PC-9 (cell line): ENCODE data around the gene UGT1A5.

Source experiments
- EZH2 ChIP-seq: fragments of 200-600 bp; sonication (generic); IDR thresholded peaks from 2 replicates; pipeline ENCODE4 v1.8.0; 2017; ENCODE audit warnings: antibody characterized with exemption, low read depth
- TF ChIP-seq, protein P1 (sequence below): fragments of 200-600 bp; sonication (generic); conservative IDR thresholded peaks from 2 replicates; pipeline ENCODE4 v1.6.1; 2017; ENCODE audit warnings: mixed run types, antibody characterized with exemption, mild to moderate bottlenecking, moderate library complexity

- TF ChIP-seq, protein P1, sequence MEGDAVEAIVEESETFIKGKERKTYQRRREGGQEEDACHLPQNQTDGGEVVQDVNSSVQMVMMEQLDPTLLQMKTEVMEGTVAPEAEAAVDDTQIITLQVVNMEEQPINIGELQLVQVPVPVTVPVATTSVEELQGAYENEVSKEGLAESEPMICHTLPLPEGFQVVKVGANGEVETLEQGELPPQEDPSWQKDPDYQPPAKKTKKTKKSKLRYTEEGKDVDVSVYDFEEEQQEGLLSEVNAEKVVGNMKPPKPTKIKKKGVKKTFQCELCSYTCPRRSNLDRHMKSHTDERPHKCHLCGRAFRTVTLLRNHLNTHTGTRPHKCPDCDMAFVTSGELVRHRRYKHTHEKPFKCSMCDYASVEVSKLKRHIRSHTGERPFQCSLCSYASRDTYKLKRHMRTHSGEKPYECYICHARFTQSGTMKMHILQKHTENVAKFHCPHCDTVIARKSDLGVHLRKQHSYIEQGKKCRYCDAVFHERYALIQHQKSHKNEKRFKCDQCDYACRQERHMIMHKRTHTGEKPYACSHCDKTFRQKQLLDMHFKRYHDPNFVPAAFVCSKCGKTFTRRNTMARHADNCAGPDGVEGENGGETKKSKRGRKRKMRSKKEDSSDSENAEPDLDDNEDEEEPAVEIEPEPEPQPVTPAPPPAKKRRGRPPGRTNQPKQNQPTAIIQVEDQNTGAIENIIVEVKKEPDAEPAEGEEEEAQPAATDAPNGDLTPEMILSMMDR, result no peak
- TF ChIP-seq EZH2, result no peak
Observed at GRCh38 chr2:233816771-233817170, 104.1 kb downstream of the UGT1A5 start.
